Heart left ventricle (tissue), 16 donors: ENCODE data around the gene STXBP5. TPM values are rescaled to one million over a fixed set of nuclear protein-coding genes. Genes with fewer than 3 reads are reported as not detected.

ENCODE experiments used
- ATAC-seq, 4 donors: fragments of 200-7000 bp; cut with Tn5 transposase; one replicate each; pipeline ENCODE4 v1.9.1; 2020 to 2022; ENCODE audit warnings: moderate library complexity in 4 of 4, mild to moderate bottlenecking in 3 of 4, moderate number of reproducible peaks in 1 of 4
- DNase-seq, 5 donors: peaks; one replicate each; pipeline ENCODE4 v3.0.0-alpha.2; 2020
- H3K27ac ChIP-seq, 12 donors: fragments of 200-600 bp; sonication (generic) in 4 of 12; one replicate each; pipeline versions ENCODE4 v1.5.0 to v1.8.0; 2016 to 2022; ENCODE audit warnings: mild to moderate bottlenecking in 2 of 12
- H3K27me3 ChIP-seq, 9 donors: fragments of 200-600 bp; sonication (generic) in 2 of 9; one replicate each; pipeline versions ENCODE4 v1.5.1 to v1.8.0; 2016 to 2022; ENCODE audit warnings: mild to moderate bottlenecking in 3 of 9
- H3K36me3 ChIP-seq, 9 donors: fragments of 200-600 bp; sonication (generic) in 2 of 9; one replicate each; pipeline versions ENCODE4 v1.5.0 to v1.8.0; 2018 to 2022; ENCODE audit warnings: mild to moderate bottlenecking in 2 of 9
- H3K4me1 ChIP-seq, 12 donors: fragments of 200-600 bp; sonication (generic) in 4 of 12; one replicate each; pipeline versions ENCODE4 v1.5.0 to v1.8.0; 2016 to 2022; ENCODE audit warnings: mild to moderate bottlenecking in 3 of 12
- H3K4me3 ChIP-seq, 12 donors: fragments of 200-600 bp; sonication (generic) in 4 of 12; one replicate each; pipeline versions ENCODE4 v1.5.0 to v1.8.0; 2017 to 2022; ENCODE audit warnings: mild to moderate bottlenecking in 9 of 12, moderate library complexity in 4 of 12
- H3K9me3 ChIP-seq, 12 donors: fragments of 200-600 bp; sonication (generic) in 4 of 12; one replicate each; pipeline versions ENCODE4 v1.5.0 to v1.8.0; 2016 to 2022; ENCODE audit warnings: mild to moderate bottlenecking in 1 of 12
- CTCF ChIP-seq, 12 donors: fragments of 200-600 bp; sonication (generic) in 4 of 12; IDR thresholded peaks; one replicate each; pipeline versions ENCODE4 v1.5.0 to v1.8.0; 2018 to 2022; ENCODE audit warnings: antibody characterized with exemption in 12 of 12, mild to moderate bottlenecking in 5 of 12
- POLR2A ChIP-seq, 2 donors: fragments of 450-650 bp; IDR thresholded peaks; one replicate each; pipeline ENCODE4 v1.6.1; 2017; ENCODE audit warnings: antibody characterized with exemption in 2 of 2, mild to moderate bottlenecking in 2 of 2, moderate library complexity in 2 of 2
- WGBS, 4 donors: extraction: QIAGEN DNeasy Blood & Tissue Kit in 2 of 4; methylation state at CpG; one replicate each; pipeline versions ENCODE4 v1.1.5 to v1.1.7; 2013 to 2018; 5-methylcytosine and 5-hydroxymethylcytosine counted together
- intact Hi-C, 10 donors: fragments of 100-400 bp; cut with DNase I; formaldehyde crosslinking; loops; one replicate each; pipeline versions ENCODE4 v1.11.1 to v1.14.2; 2022
- polyA plus RNA-seq, 2 donors: library from polyadenylated mRNA; stranded (reverse); fragments of 200-250 nt; gene quantifications; one replicate each; pipeline ENCODE4 v1.2.3, GENCODE V29; 2013
- total RNA-seq, 9 donors: library from RNA; depleted of rRNA in 2 of 9; stranded (reverse); fragments of >200 nt in 2 of 9; fragmentation: NEBNext Ultra II Directional in 3 of 9; extraction: Animal tissue kit (Norgen Biotek cat#: 25700) in 3 of 9; gene quantifications; one replicate each; pipeline versions ENCODE4 v1.1.0 to v1.2.4, GENCODE V29; 2016 to 2023
- donor health status: ischemic (EF 13 %, LVEDD 7.1; RV severe dilation, severe dysfunction).
- donor health status: healthy with polysubstance abuse.
- donor health status: DM: no; HTN: yes; CAD: no.
- donor health status: DM: no; HTN: no; CAD: no.
- donor health status: ischemic (EF 25% LVEDD 6.9; RV normal size, moderate dysfunction).
- donor health status: ischemic (EF 25% LVEDD 5.7; RV mildly dilated, moderate dysfunction).
- donor health status: healthy.
- donor health status: DM: yes; HTN: yes; CAD: no.
- donor health status: ischemic (EF 35%, LVEDD 5.7; RV mildly dilated, moderate dysfunction).
- donor health status: nonischemic (EF 11% LVEDD 7.7; RV severe dilation, severe dysfunction).
- donor health status: DM: yes; HTN: yes; CAD: no.
- donor health status: PGD.
- donor health status: ischemic (EF 29% LVEDD 5.4; RV normal size, mild dysfunction).
- donor health status: nonischemic (EF 23%, LVEDD 6.1; RV moderate dilation, normal function).

The STXBP5 gene
- total and polyA plus RNA-seq, 11 donors = 5.7 to 20.0 (median 14.1) TPM

DNA sequence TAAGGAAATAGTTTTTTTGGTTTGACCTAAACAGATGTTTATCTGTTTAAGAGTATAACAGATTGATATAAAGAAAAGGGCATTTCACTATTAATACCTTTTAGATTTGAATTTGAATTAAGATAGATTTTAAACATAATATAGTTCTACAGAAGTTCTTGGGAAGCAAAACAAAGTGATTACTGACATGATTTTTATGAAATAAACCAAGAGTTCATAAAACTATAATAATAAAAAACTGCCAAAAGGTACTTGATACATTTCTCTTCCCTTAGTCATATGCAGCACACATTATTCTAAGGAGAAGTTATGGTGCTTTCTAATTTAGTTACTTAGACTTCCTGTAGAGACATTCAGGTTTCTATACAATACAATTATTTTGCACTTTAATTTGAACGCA, 9.6 kb downstream of the STXBP5 start:
- Histone ChIP-seq H3K27ac (no peak overlapping the region), H3K4me1 (peaks cover 0 to 18% (median 4%) of the 10 kb centered on the region in 12 donors), H3K27me3 (no peaks in the 10 kb centered on the region), H3K9me3 (no peaks in the 10 kb centered on the region), H3K36me3 (peaks cover 0 to 16% (median 0%) of the 10 kb centered on the region in 9 donors), H3K4me3 (no peak overlapping the region)
- ATAC-seq (no peak), DNase-seq (no peak)
- no peak for TF ChIP-seq CTCF (IDR thresholded peaks at IDR 0.05)
- TF ChIP-seq POLR2A (IDR thresholded peaks at IDR 0.05) = no peak
- WGBS, 4 donors = 2 to 53% (median 42%) methylated on average over 1 of the region's 1 CpG
- intact Hi-C loops = no loop called here

DNA sequence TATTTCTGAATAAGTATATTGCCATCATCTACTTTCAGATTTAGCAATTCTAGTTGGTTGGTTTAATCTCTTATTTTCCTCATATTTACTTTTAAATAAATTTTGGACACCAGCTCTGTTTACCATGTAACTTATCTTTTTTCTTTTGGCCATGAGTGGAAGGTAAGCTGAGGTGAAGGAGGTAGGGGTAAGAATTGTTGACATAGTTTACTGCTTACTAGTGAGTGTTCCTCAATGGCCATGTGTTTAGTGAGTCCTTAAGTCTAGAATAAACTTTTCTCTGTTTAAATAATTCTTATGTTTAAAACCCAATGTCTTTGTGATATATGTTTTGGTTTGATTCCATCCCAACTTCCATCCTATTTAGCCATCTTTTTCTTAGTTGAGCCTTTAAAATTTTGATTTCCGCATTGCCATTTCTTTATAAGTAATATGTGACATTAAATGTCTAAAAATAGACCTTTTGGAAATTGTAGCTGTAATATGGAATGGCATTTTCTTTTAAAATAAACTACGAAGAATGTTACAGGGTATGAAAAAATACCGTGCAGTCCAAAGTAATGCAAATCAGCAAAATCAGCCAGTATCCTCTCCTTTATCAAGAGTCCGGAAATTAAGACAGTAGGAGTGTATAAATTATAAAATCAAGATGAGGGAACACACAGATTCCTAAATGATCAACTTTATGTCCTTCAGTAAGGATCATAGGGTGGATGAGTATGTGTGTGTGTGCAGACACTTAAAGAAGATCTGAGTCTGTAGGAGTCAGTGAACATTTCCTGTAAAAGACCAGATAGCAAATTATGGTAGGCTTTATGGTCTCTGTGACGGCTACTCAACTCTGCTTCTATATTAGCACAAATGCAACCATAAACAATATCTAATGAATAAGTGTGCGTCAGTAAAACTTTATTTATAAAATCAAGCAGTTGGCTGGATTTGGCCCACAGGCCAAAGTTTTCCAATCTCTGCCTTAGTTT, 10.3 kb downstream of the STXBP5 start:
- Histone ChIP-seq H3K4me3 (no peak overlapping the region), H3K9me3 (no peaks in the 10 kb centered on the region), H3K27ac (no peak overlapping the region), H3K4me1 (peaks cover 0 to 11% (median 4%) of the 10 kb centered on the region in 12 donors), H3K27me3 (no peaks in the 10 kb centered on the region), H3K36me3 (peaks cover 0 to 17% (median 0%) of the 10 kb centered on the region in 9 donors)
- ATAC-seq (no peak), DNase-seq (no peak)
- no peak for TF ChIP-seq POLR2A (IDR thresholded peaks at IDR 0.05)
- TF ChIP-seq CTCF (IDR thresholded peaks at IDR 0.05) = no peak
- 85 to 97% (median 96%) methylated on average over 6 of the region's 6 CpGs for WGBS, 4 donors
- intact Hi-C loops = no loop called here

DNA sequence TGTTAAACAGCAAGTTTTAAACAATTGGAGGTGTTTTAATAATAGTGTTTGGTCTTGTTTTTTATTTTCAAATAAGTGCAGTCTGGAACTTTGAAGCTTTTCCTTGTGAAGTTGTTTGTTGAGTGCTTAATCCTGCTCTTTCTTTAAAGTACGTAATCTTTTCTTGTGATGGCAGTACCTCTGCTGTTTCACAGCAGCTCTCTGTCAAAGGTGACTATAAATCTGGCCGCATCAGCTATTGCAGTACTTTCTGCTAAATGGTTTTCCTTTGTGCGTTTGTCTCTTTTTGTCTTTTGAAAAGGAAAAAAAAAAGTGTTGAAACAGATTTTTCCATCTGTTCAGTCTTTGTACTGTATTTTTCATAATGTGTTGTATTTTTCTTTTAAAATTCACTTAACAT, 12.7 kb downstream of the STXBP5 start:
- Histone ChIP-seq H3K27me3 (no peaks in the 10 kb centered on the region), H3K36me3 (peaks cover 0 to 13% (median 0%) of the 10 kb centered on the region in 9 donors), H3K9me3 (no peaks in the 10 kb centered on the region), H3K4me3 (no peak overlapping the region), H3K4me1 (peaks cover 0 to 10% (median under 1%) of the 10 kb centered on the region in 12 donors), H3K27ac (no peak overlapping the region)
- DNase-seq (no peak), ATAC-seq (no peak)
- intact Hi-C loops = no loop called here
- TF ChIP-seq CTCF (IDR thresholded peaks at IDR 0.05) (no peak), POLR2A (IDR thresholded peaks at IDR 0.05) (no peak)
- WGBS, 4 donors = 69 to 87% (median 81%) methylated on average over 3 of the region's 3 CpGs

GRCh38 chr6:147217840-147218404, 13.7 kb downstream of the STXBP5 start:
- Histone ChIP-seq H3K4me3 (no peak overlapping the region), H3K4me1 (peaks cover 0 to 18% (median 4%) of the 10 kb centered on the region in 12 donors), H3K9me3 (no peaks in the 10 kb centered on the region), H3K36me3 (peaks cover 0 to 7% (median 0%) of the 10 kb centered on the region in 9 donors), H3K27me3 (no peaks in the 10 kb centered on the region), H3K27ac (no peak overlapping the region)
- intact Hi-C loops = no loop called here
- WGBS, 4 donors = 92 to 98% (median 95%) methylated on average over 2 of the region's 2 CpGs
- ATAC-seq (no peak), DNase-seq (no peak)
- TF ChIP-seq POLR2A (IDR thresholded peaks at IDR 0.05) (no peak), CTCF (IDR thresholded peaks at IDR 0.05) (no peak)
